Uterus (tissue), 2 donors: ENCODE results near the gene ARSG.

Source experiments
- CTCF ChIP-seq, 4 experiments: fragments of 200-600 bp in 2 of 4; fragments of 450-650 bp in 2 of 4; sonication (generic) in 2 of 4; IDR thresholded peaks; one replicate each; pipeline ENCODE4 v1.5.1; 2016 to 2019; ENCODE audit warnings: antibody characterized with exemption in 4 of 4, mild to moderate bottlenecking in 2 of 4, moderate library complexity in 1 of 4
- POLR2A ChIP-seq, 2 donors: fragments of 450-650 bp; IDR thresholded peaks; one replicate each; pipeline ENCODE4 v1.6.1; 2016; ENCODE audit warnings: antibody characterized with exemption in 2 of 2, mild to moderate bottlenecking in 1 of 2, moderate library complexity in 1 of 2

- TF ChIP-seq CTCF (IDR thresholded peaks at IDR 0.05) (no peak), POLR2A (IDR thresholded peaks at IDR 0.05) (no peak)
Measured at GRCh38 chr17:68422821-68423220, 131.5 kb downstream of the ARSG start.
